GM15510 (cell line): ENCODE data around the gene MROH2A.

ENCODE experiments used
- POLR2A ChIP-seq: IDR thresholded peaks from 3 replicates; pipeline ENCODE4 v1.6.1; 2011; ENCODE audit warnings: borderline replicate concordance; ENCODE audit not compliant: insufficient read length; ENCODE audit errors: extremely low read depth

The MROH2A gene

GRCh38 chr2:233764264-233764663 lies 13.9 kb upstream of the MROH2A start:
- TF ChIP-seq POLR2A, result no peak

GRCh38 chr2:233764761-233765160 lies 13.4 kb upstream of the MROH2A start:
- TF ChIP-seq POLR2A, result no peak

- no peak for TF ChIP-seq POLR2A
Observed at GRCh38 chr2:233766416-233766815, 11.7 kb upstream of the MROH2A start.

GRCh38 chr2:233768076-233768475 lies 10.1 kb upstream of the MROH2A start:
- no peak for TF ChIP-seq POLR2A

- TF ChIP-seq POLR2A, result no peak
Observed at GRCh38 chr2:233769260-233769659, 8.9 kb upstream of the MROH2A start.

- no peak for TF ChIP-seq POLR2A
Observed at GRCh38 chr2:233772153-233772552, 6.0 kb upstream of the MROH2A start.

GRCh38 chr2:233772583-233772982 lies 5.5 kb upstream of the MROH2A start:
- no peak for TF ChIP-seq POLR2A

- TF ChIP-seq POLR2A, result no peak
Observed at GRCh38 chr2:233773854-233774253, 4.3 kb upstream of the MROH2A start.

GRCh38 chr2:233775414-233775813 lies 2.7 kb upstream of the MROH2A start:
- no peak for TF ChIP-seq POLR2A

GRCh38 chr2:233779722-233780121 lies 1.6 kb downstream of the MROH2A start:
- TF ChIP-seq POLR2A, result no peak

GRCh38 chr2:233780771-233781170 lies 2.6 kb downstream of the MROH2A start:
- no peak for TF ChIP-seq POLR2A

GRCh38 chr2:233789554-233789953 lies 11.4 kb downstream of the MROH2A start:
- TF ChIP-seq POLR2A, result no peak

GRCh38 chr2:233791151-233791882 lies 13.2 kb downstream of the MROH2A start:
- no peak for TF ChIP-seq POLR2A

GRCh38 chr2:233791883-233792329 lies 13.8 kb downstream of the MROH2A start:
- TF ChIP-seq POLR2A, result no peak

GRCh38 chr2:233792720-233793119 lies 14.6 kb downstream of the MROH2A start:
- no peak for TF ChIP-seq POLR2A

GRCh38 chr2:233793465-233794127 lies 15.5 kb downstream of the MROH2A start:
- TF ChIP-seq POLR2A, result no peak

GRCh38 chr2:233794128-233794658 lies 16.1 kb downstream of the MROH2A start:
- no peak for TF ChIP-seq POLR2A

GRCh38 chr2:233795735-233796171 lies 17.6 kb downstream of the MROH2A start:
- TF ChIP-seq POLR2A, result no peak
